IMR-90 (cell line): Measurements from ENCODE around the gene MAP6. TPM values are rescaled to one million over a fixed set of nuclear protein-coding genes. Genes with fewer than 3 reads are reported as not detected.

Experiments used
- ATAC-seq: fragments of 200-7000 bp; cut with Tn5 transposase; 2 replicates; pipeline ENCODE4 v1.9.1; 2020; ENCODE audit warnings: low read depth, mild to moderate bottlenecking, moderate library complexity
- BruUV-seq: library from RNA; stranded (reverse); fragments of 400-500 nt; replicated peaks from 2 replicates; lab custom pipeline; 2021; lab: Mats Ljungman, UMichigan
- CTCF ChIA-PET: fragments of 300-600 bp; formaldehyde crosslinking; extraction: SDS; loops from one replicate; lab custom pipeline; 2021; ENCODE audit warnings: antibody characterized with exemption; lab: Yijun Ruan, JAX
- POLR2A ChIA-PET: fragments of 300-600 bp; sonication (Branson Sonifier 250); formaldehyde crosslinking; loops from one replicate; lab custom pipeline; 2022; ENCODE audit warnings: antibody characterized with exemption; ENCODE audit not compliant: unreplicated experiment; lab: Charles Lee
- DNase-seq: peaks from one replicate; pipeline ENCODE4 v3.0.0; 2013
- H2AFZ ChIP-seq: replicated peaks from 2 replicates; pipeline ENCODE3; 2013; ENCODE audit warnings: low read length, mild to moderate bottlenecking; ENCODE audit not compliant: poor library complexity
- H2AK5ac ChIP-seq: 2 replicates; pipeline ENCODE4 v1.6.1; 2013; ENCODE audit warnings: low read depth, low read length, inconsistent platforms
- H2AK9ac ChIP-seq: replicated peaks from 2 replicates; pipeline ENCODE3; 2013; ENCODE audit warnings: mild to moderate bottlenecking, low read depth, low read length, moderate library complexity; ENCODE audit not compliant: poor library complexity
- H2BK120ac ChIP-seq: 2 replicates; pipeline ENCODE4 v1.6.1; 2013; ENCODE audit warnings: low read depth, low read length, inconsistent platforms
- H2BK15ac ChIP-seq: 3 replicates; pipeline ENCODE4 v1.6.1; 2013; ENCODE audit warnings: low read depth, low read length, inconsistent platforms
- H2BK20ac ChIP-seq: 2 replicates; pipeline ENCODE4 v1.6.1; 2013; ENCODE audit warnings: low read depth, mild to moderate bottlenecking, inconsistent platforms, low read length, moderate library complexity
- H2BK5ac ChIP-seq: 2 replicates; pipeline ENCODE4 v1.6.1; 2013; ENCODE audit warnings: mild to moderate bottlenecking, low read depth, low read length, inconsistent platforms; ENCODE audit not compliant: poor library complexity, severe bottlenecking
- H3K14ac ChIP-seq: replicated peaks from 2 replicates; pipeline ENCODE4 v1.6.1; 2013; ENCODE audit warnings: low read depth, low read length, inconsistent platforms
- H3K18ac ChIP-seq: 2 replicates; pipeline ENCODE4 v1.6.1; 2013; ENCODE audit warnings: low read depth, low read length, control low read depth
- H3K23ac ChIP-seq: 2 replicates; pipeline ENCODE4 v1.6.1; 2013; ENCODE audit warnings: low read depth, low read length, inconsistent platforms
- H3K27ac ChIP-seq: 2 replicates; pipeline ENCODE4 v1.5.1; 2013; ENCODE audit warnings: mild to moderate bottlenecking, control low read depth, low read length; ENCODE audit not compliant: insufficient read depth
- H3K27me3 ChIP-seq: 2 replicates; pipeline ENCODE4 v1.6.1; 2013; ENCODE audit warnings: low read length; ENCODE audit not compliant: control insufficient read depth, insufficient read depth
- H3K36me3 ChIP-seq: 2 replicates; pipeline ENCODE4 v1.6.1; 2013; ENCODE audit warnings: low read length, mixed read lengths; ENCODE audit not compliant: control insufficient read depth, insufficient read depth
- H3K4ac ChIP-seq: 2 replicates; pipeline ENCODE4 v1.6.1; 2013; ENCODE audit warnings: low read depth, low read length, inconsistent platforms
- H3K4me1 ChIP-seq: 2 replicates; pipeline ENCODE4 v1.6.1; 2013; ENCODE audit warnings: low read length, mixed read lengths; ENCODE audit not compliant: control insufficient read depth, insufficient read depth
- H3K4me2 ChIP-seq: 2 replicates; pipeline ENCODE4 v1.6.1; 2013; ENCODE audit warnings: low read depth, mild to moderate bottlenecking, control low read depth, low read length, moderate library complexity
- H3K4me3 ChIP-seq: 2 replicates; pipeline ENCODE4 v1.5.1; 2013; ENCODE audit warnings: low read depth, mild to moderate bottlenecking, control low read depth, low read length, moderate library complexity; ENCODE audit not compliant: insufficient read depth
- H3K56ac ChIP-seq: 2 replicates; pipeline ENCODE4 v1.6.1; 2013; ENCODE audit warnings: low read length, inconsistent platforms; ENCODE audit not compliant: insufficient read depth; ENCODE audit errors: extremely low read depth
- H3K79me1 ChIP-seq, 2 experiments: 2 replicates each; pipeline ENCODE4 v1.6.1; 2013; ENCODE audit warnings: low read length in 2 of 2, inconsistent platforms in 1 of 2, low read depth in 1 of 2
- H3K9ac ChIP-seq: 2 replicates; pipeline ENCODE4 v1.6.1; 2013; ENCODE audit warnings: low read depth, low read length, control low read depth
- H3K9me1 ChIP-seq: 2 replicates; pipeline ENCODE4 v1.6.1; 2013; ENCODE audit warnings: low read length, inconsistent platforms; ENCODE audit not compliant: insufficient read depth
- H3K9me3 ChIP-seq: 2 replicates; pipeline ENCODE4 v1.6.1; 2013; ENCODE audit warnings: low read length; ENCODE audit not compliant: control insufficient read depth, insufficient read depth
- H4K20me1 ChIP-seq: 2 replicates; pipeline ENCODE4 v1.6.1; 2013; ENCODE audit warnings: low read length, inconsistent platforms; ENCODE audit not compliant: insufficient read depth
- H4K5ac ChIP-seq: 2 replicates; pipeline ENCODE4 v1.6.1; 2013; ENCODE audit warnings: mild to moderate bottlenecking, low read depth, low read length, control low read depth
- H4K8ac ChIP-seq, 2 experiments: 2 replicates each; pipeline ENCODE4 v1.6.1; 2013; ENCODE audit warnings: low read depth in 2 of 2, low read length in 2 of 2, control low read depth in 1 of 2, inconsistent platforms in 1 of 2
- H4K91ac ChIP-seq: 2 replicates; pipeline ENCODE4 v1.6.1; 2013; ENCODE audit warnings: low read depth, low read length, inconsistent platforms; ENCODE audit not compliant: insufficient read depth
- CEBPB ChIP-seq: IDR thresholded peaks from 2 replicates; pipeline ENCODE4 v1.6.1; 2012; ENCODE audit warnings: low read depth, low read length, improper control_type of control experiment
- CHD1 ChIP-seq: IDR thresholded peaks from 2 replicates; pipeline ENCODE4 v1.6.1; 2012; ENCODE audit warnings: low read depth, low read length, improper control_type of control experiment
- CTCF ChIP-seq: conservative IDR thresholded peaks from 2 replicates; pipeline ENCODE4 v1.5.1; 2012; ENCODE audit warnings: mild to moderate bottlenecking, low read depth, low read length, improper control_type of control experiment
- FOS ChIP-seq: fragments of 150-350 bp; IDR thresholded peaks from 2 replicates; pipeline ENCODE4 v1.6.1; 2016; ENCODE audit warnings: low read depth, low read length
- MAFK ChIP-seq: IDR thresholded peaks from 2 replicates; pipeline ENCODE4 v1.6.1; 2012; ENCODE audit warnings: low read depth, low read length, improper control_type of control experiment
- NFE2L2 ChIP-seq: fragments of 150-350 bp; IDR thresholded peaks from 2 replicates; pipeline ENCODE4 v1.6.1; 2016; ENCODE audit warnings: low read depth, mild to moderate bottlenecking, low read length
- POLR2A ChIP-seq: IDR thresholded peaks from 2 replicates; pipeline ENCODE4 v1.6.1; 2012; ENCODE audit warnings: mild to moderate bottlenecking, low read depth, low read length
- RAD21 ChIP-seq: IDR thresholded peaks from 2 replicates; pipeline ENCODE4 v1.6.1; 2012; ENCODE audit warnings: low read length, improper control_type of control experiment
- RCOR1 ChIP-seq: IDR thresholded peaks from 2 replicates; pipeline ENCODE4 v1.6.1; 2012; ENCODE audit warnings: mild to moderate bottlenecking, low read length, improper control_type of control experiment; ENCODE audit not compliant: insufficient replicate concordance
- RFX5 ChIP-seq: IDR thresholded peaks from 2 replicates; pipeline ENCODE4 v1.8.0; 2012; ENCODE audit warnings: low read depth, mild to moderate bottlenecking, low read length, moderate library complexity
- USF2 ChIP-seq: fragments of 150-350 bp; IDR thresholded peaks from 2 replicates; pipeline ENCODE4 v1.6.1; 2017; ENCODE audit warnings: mild to moderate bottlenecking, antibody characterized with exemption, low read length, low read depth
- WGBS, 2 experiments: methylation state at CpG; one replicate each; pipeline versions ENCODE4 v1.1.5 to v1.1.7; 2013; ENCODE audit warnings: missing lambda C conversion rate in 2 of 2; ENCODE audit not compliant: insufficient read length in 1 of 2; ENCODE audit errors: extremely low coverage in 2 of 2; 5-methylcytosine and 5-hydroxymethylcytosine counted together
- dilution Hi-C: fragments of 300-500 bp; cut with HindIII; formaldehyde crosslinking; loops from one replicate; pipeline ENCODE4 v1.14.3; 2018; ENCODE audit warnings: low sequenced_read_pairs; ENCODE audit not compliant: unreplicated experiment
- in situ Hi-C: fragments of 300-500 bp; cut with MboI; formaldehyde crosslinking; loops from 3 replicates; pipeline ENCODE4 v1.14.3; 2019; ENCODE audit warnings: low sequenced_read_pairs, inconsistent platforms, mixed read lengths
- intact Hi-C: fragments of 100-400 bp; cut with micrococcal nuclease; formaldehyde crosslinking; loops from 2 replicates; pipeline ENCODE4 v1.10.0; 2022
- polyA plus RNA-seq, 3 experiments: library from polyadenylated mRNA; depleted of rRNA; stranded (reverse); fragments of >200 nt; gene quantifications; 2 replicates each; pipeline ENCODE4 v1.2.3, GENCODE V29; 2012; ENCODE audit warnings: low replicate concordance in 1 of 3
- total RNA-seq: library from RNA; depleted of rRNA; stranded (reverse); fragments of >200 nt; gene quantifications from 2 replicates; pipeline ENCODE4 v1.2.3, GENCODE V29; 2012
- TF ChIP-seq, protein P1 (sequence below): fragments of 150-350 bp; IDR thresholded peaks from 2 replicates; pipeline ENCODE4 v1.6.1; 2016; ENCODE audit warnings: low read depth, mild to moderate bottlenecking, low read length, moderate library complexity, borderline replicate concordance

Gene MAP6
- total and polyA plus RNA-seq, 2 of the 4 experiments (the other 2 are of a cell fraction), result 3.0 to 3.4 TPM

DNA sequence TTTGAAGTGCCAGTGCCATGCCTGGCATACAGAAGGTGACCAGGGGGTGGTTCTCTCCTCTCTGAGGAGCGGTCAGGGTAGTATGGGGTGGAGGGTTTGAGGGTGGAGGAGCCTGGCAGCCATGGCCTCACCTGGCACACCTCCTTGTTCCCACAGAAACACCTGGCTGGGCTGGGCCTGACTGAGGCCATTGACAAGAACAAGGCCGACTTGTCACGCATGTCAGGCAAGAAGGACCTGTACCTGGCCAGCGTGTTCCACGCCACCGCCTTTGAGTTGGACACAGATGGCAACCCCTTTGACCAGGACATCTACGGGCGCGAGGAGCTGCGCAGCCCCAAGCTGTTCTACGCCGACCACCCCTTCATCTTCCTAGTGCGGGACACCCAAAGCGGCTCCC, 97.2 kb downstream of the MAP6 start:
- no peak overlapping the region for H4K5ac ChIP-seq
- H3K4me1 ChIP-seq, result peaks cover 8% of the 10 kb centered on the region; the same call in 1 of the 2 replicates
- peaks cover 100% of the 10 kb centered on the region for H4K20me1 ChIP-seq
- H2AK5ac ChIP-seq, result no peak overlapping the region
- H4K91ac ChIP-seq, result no peak overlapping the region
- H2AFZ ChIP-seq, result no peak overlapping the region
- H3K18ac ChIP-seq, result no peak overlapping the region
- H2BK20ac ChIP-seq, result no peak overlapping the region
- ATAC-seq, result no peak
- no peak overlapping the region for H3K27ac ChIP-seq
- WGBS, 2 experiments, result 98% methylated on average over 10 of the region's 14 CpGs; no CpG with 5 or more reads in 1 of the 2 experiments
- no peak overlapping the region for H2AK9ac ChIP-seq
- no peak overlapping the region for H2BK15ac ChIP-seq
- no peak for DNase-seq
- peaks cover 39 to 73% of the 10 kb centered on the region in 2 experiments for H3K79me1 ChIP-seq
- dilution Hi-C loops, result no loop called here
- no peak overlapping the region for H4K8ac ChIP-seq
- H3K23ac ChIP-seq, result no peak overlapping the region
- H3K4me2 ChIP-seq, result no peak overlapping the region
- BruUV-seq, result no TSS peak
- intact Hi-C loops, result no loop called here
- no peak overlapping the region for H3K14ac ChIP-seq
- no peaks in the 10 kb centered on the region for H3K27me3 ChIP-seq
- H3K36me3 ChIP-seq, result peaks cover 78% of the 10 kb centered on the region
- no peak overlapping the region for H3K9ac ChIP-seq
- H3K4ac ChIP-seq, result no peak overlapping the region
- no peaks in the 10 kb centered on the region for H3K9me3 ChIP-seq
- no peaks in the 10 kb centered on the region; the same call in 1 of the 2 replicates for H3K9me1 ChIP-seq
- in situ Hi-C loops, result no loop called here
- H2BK5ac ChIP-seq, result no peak overlapping the region
- no peak overlapping the region for H3K4me3 ChIP-seq
- no peak overlapping the region for H2BK120ac ChIP-seq
- CTCF ChIA-PET, result no interaction called here
- TF ChIP-seq RFX5 (no peak), CTCF (no peak), USF2 (no peak), FOS (no peak), NFE2L2 (no peak), CEBPB (no peak), RCOR1 (no peak), CHD1 (no peak), MAFK (no peak), POLR2A (no peak), RAD21 (no peak)
- TF ChIP-seq, protein P1, sequence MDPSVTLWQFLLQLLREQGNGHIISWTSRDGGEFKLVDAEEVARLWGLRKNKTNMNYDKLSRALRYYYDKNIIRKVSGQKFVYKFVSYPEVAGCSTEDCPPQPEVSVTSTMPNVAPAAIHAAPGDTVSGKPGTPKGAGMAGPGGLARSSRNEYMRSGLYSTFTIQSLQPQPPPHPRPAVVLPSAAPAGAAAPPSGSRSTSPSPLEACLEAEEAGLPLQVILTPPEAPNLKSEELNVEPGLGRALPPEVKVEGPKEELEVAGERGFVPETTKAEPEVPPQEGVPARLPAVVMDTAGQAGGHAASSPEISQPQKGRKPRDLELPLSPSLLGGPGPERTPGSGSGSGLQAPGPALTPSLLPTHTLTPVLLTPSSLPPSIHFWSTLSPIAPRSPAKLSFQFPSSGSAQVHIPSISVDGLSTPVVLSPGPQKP, result no peak
- H3K56ac ChIP-seq, result no peak overlapping the region
- POLR2A ChIA-PET, result no interaction called here
